IMR-90 (cell line): Measurements from ENCODE around the gene GOLGA8H. TPM values are rescaled to one million over a fixed set of nuclear protein-coding genes. Genes with fewer than 3 reads are reported as not detected.

Experiments used
- ATAC-seq: fragments of 200-7000 bp; cut with Tn5 transposase; 2 replicates; pipeline ENCODE4 v1.9.1; 2020; ENCODE audit warnings: low read depth, mild to moderate bottlenecking, moderate library complexity
- BruUV-seq: library from RNA; stranded (reverse); fragments of 400-500 nt; replicated peaks from 2 replicates; lab custom pipeline; 2021; lab: Mats Ljungman, UMichigan
- CTCF ChIA-PET: fragments of 300-600 bp; formaldehyde crosslinking; extraction: SDS; loops from one replicate; lab custom pipeline; 2021; ENCODE audit warnings: antibody characterized with exemption; lab: Yijun Ruan, JAX
- POLR2A ChIA-PET: fragments of 300-600 bp; sonication (Branson Sonifier 250); formaldehyde crosslinking; loops from one replicate; lab custom pipeline; 2022; ENCODE audit warnings: antibody characterized with exemption; ENCODE audit not compliant: unreplicated experiment; lab: Charles Lee
- DNase-seq: peaks from one replicate; pipeline ENCODE4 v3.0.0; 2013
- H2AFZ ChIP-seq: replicated peaks from 2 replicates; pipeline ENCODE3; 2013; ENCODE audit warnings: low read length, mild to moderate bottlenecking; ENCODE audit not compliant: poor library complexity
- H2AK5ac ChIP-seq: 2 replicates; pipeline ENCODE4 v1.6.1; 2013; ENCODE audit warnings: low read depth, low read length, inconsistent platforms
- H2AK9ac ChIP-seq: replicated peaks from 2 replicates; pipeline ENCODE3; 2013; ENCODE audit warnings: mild to moderate bottlenecking, low read depth, low read length, moderate library complexity; ENCODE audit not compliant: poor library complexity
- H2BK120ac ChIP-seq: 2 replicates; pipeline ENCODE4 v1.6.1; 2013; ENCODE audit warnings: low read depth, low read length, inconsistent platforms
- H2BK15ac ChIP-seq: 3 replicates; pipeline ENCODE4 v1.6.1; 2013; ENCODE audit warnings: low read depth, low read length, inconsistent platforms
- H2BK20ac ChIP-seq: 2 replicates; pipeline ENCODE4 v1.6.1; 2013; ENCODE audit warnings: low read depth, mild to moderate bottlenecking, inconsistent platforms, low read length, moderate library complexity
- H2BK5ac ChIP-seq: 2 replicates; pipeline ENCODE4 v1.6.1; 2013; ENCODE audit warnings: mild to moderate bottlenecking, low read depth, low read length, inconsistent platforms; ENCODE audit not compliant: poor library complexity, severe bottlenecking
- H3K14ac ChIP-seq: replicated peaks from 2 replicates; pipeline ENCODE4 v1.6.1; 2013; ENCODE audit warnings: low read depth, low read length, inconsistent platforms
- H3K18ac ChIP-seq: 2 replicates; pipeline ENCODE4 v1.6.1; 2013; ENCODE audit warnings: low read depth, low read length, control low read depth
- H3K23ac ChIP-seq: 2 replicates; pipeline ENCODE4 v1.6.1; 2013; ENCODE audit warnings: low read depth, low read length, inconsistent platforms
- H3K27ac ChIP-seq: 2 replicates; pipeline ENCODE4 v1.5.1; 2013; ENCODE audit warnings: mild to moderate bottlenecking, control low read depth, low read length; ENCODE audit not compliant: insufficient read depth
- H3K27me3 ChIP-seq: 2 replicates; pipeline ENCODE4 v1.6.1; 2013; ENCODE audit warnings: low read length; ENCODE audit not compliant: control insufficient read depth, insufficient read depth
- H3K36me3 ChIP-seq: 2 replicates; pipeline ENCODE4 v1.6.1; 2013; ENCODE audit warnings: low read length, mixed read lengths; ENCODE audit not compliant: control insufficient read depth, insufficient read depth
- H3K4ac ChIP-seq: 2 replicates; pipeline ENCODE4 v1.6.1; 2013; ENCODE audit warnings: low read depth, low read length, inconsistent platforms
- H3K4me1 ChIP-seq: 2 replicates; pipeline ENCODE4 v1.6.1; 2013; ENCODE audit warnings: low read length, mixed read lengths; ENCODE audit not compliant: control insufficient read depth, insufficient read depth
- H3K4me2 ChIP-seq: 2 replicates; pipeline ENCODE4 v1.6.1; 2013; ENCODE audit warnings: low read depth, mild to moderate bottlenecking, control low read depth, low read length, moderate library complexity
- H3K4me3 ChIP-seq: 2 replicates; pipeline ENCODE4 v1.5.1; 2013; ENCODE audit warnings: low read depth, mild to moderate bottlenecking, control low read depth, low read length, moderate library complexity; ENCODE audit not compliant: insufficient read depth
- H3K56ac ChIP-seq: 2 replicates; pipeline ENCODE4 v1.6.1; 2013; ENCODE audit warnings: low read length, inconsistent platforms; ENCODE audit not compliant: insufficient read depth; ENCODE audit errors: extremely low read depth
- H3K79me1 ChIP-seq, 2 experiments: 2 replicates each; pipeline ENCODE4 v1.6.1; 2013; ENCODE audit warnings: low read length in 2 of 2, inconsistent platforms in 1 of 2, low read depth in 1 of 2
- H3K9ac ChIP-seq: 2 replicates; pipeline ENCODE4 v1.6.1; 2013; ENCODE audit warnings: low read depth, low read length, control low read depth
- H3K9me1 ChIP-seq: 2 replicates; pipeline ENCODE4 v1.6.1; 2013; ENCODE audit warnings: low read length, inconsistent platforms; ENCODE audit not compliant: insufficient read depth
- H3K9me3 ChIP-seq: 2 replicates; pipeline ENCODE4 v1.6.1; 2013; ENCODE audit warnings: low read length; ENCODE audit not compliant: control insufficient read depth, insufficient read depth
- H4K20me1 ChIP-seq: 2 replicates; pipeline ENCODE4 v1.6.1; 2013; ENCODE audit warnings: low read length, inconsistent platforms; ENCODE audit not compliant: insufficient read depth
- H4K5ac ChIP-seq: 2 replicates; pipeline ENCODE4 v1.6.1; 2013; ENCODE audit warnings: mild to moderate bottlenecking, low read depth, low read length, control low read depth
- H4K8ac ChIP-seq, 2 experiments: 2 replicates each; pipeline ENCODE4 v1.6.1; 2013; ENCODE audit warnings: low read depth in 2 of 2, low read length in 2 of 2, control low read depth in 1 of 2, inconsistent platforms in 1 of 2
- H4K91ac ChIP-seq: 2 replicates; pipeline ENCODE4 v1.6.1; 2013; ENCODE audit warnings: low read depth, low read length, inconsistent platforms; ENCODE audit not compliant: insufficient read depth
- CEBPB ChIP-seq: IDR thresholded peaks from 2 replicates; pipeline ENCODE4 v1.6.1; 2012; ENCODE audit warnings: low read depth, low read length, improper control_type of control experiment
- FOS ChIP-seq: fragments of 150-350 bp; IDR thresholded peaks from 2 replicates; pipeline ENCODE4 v1.6.1; 2016; ENCODE audit warnings: low read depth, low read length
- MAFK ChIP-seq: IDR thresholded peaks from 2 replicates; pipeline ENCODE4 v1.6.1; 2012; ENCODE audit warnings: low read depth, low read length, improper control_type of control experiment
- MXI1 ChIP-seq: IDR thresholded peaks from 2 replicates; pipeline ENCODE4 v1.6.1; 2012; ENCODE audit warnings: low read depth, mild to moderate bottlenecking, low read length, moderate library complexity, borderline replicate concordance
- NFE2L2 ChIP-seq: fragments of 150-350 bp; IDR thresholded peaks from 2 replicates; pipeline ENCODE4 v1.6.1; 2016; ENCODE audit warnings: low read depth, mild to moderate bottlenecking, low read length
- SMC3 ChIP-seq: fragments of 150-350 bp; IDR thresholded peaks from 2 replicates; pipeline ENCODE4 v1.6.1; 2016; ENCODE audit warnings: low read depth, mild to moderate bottlenecking, antibody characterized with exemption, low read length, moderate library complexity
- WGBS, 2 experiments: methylation state at CpG; one replicate each; pipeline versions ENCODE4 v1.1.5 to v1.1.7; 2013; ENCODE audit warnings: missing lambda C conversion rate in 2 of 2; ENCODE audit not compliant: insufficient read length in 1 of 2; ENCODE audit errors: extremely low coverage in 2 of 2; 5-methylcytosine and 5-hydroxymethylcytosine counted together
- dilution Hi-C: fragments of 300-500 bp; cut with HindIII; formaldehyde crosslinking; loops from one replicate; pipeline ENCODE4 v1.14.3; 2018; ENCODE audit warnings: low sequenced_read_pairs; ENCODE audit not compliant: unreplicated experiment
- in situ Hi-C: fragments of 300-500 bp; cut with MboI; formaldehyde crosslinking; loops from 3 replicates; pipeline ENCODE4 v1.14.3; 2019; ENCODE audit warnings: low sequenced_read_pairs, inconsistent platforms, mixed read lengths
- intact Hi-C: fragments of 100-400 bp; cut with micrococcal nuclease; formaldehyde crosslinking; loops from 2 replicates; pipeline ENCODE4 v1.10.0; 2022
- polyA plus RNA-seq, 3 experiments: library from polyadenylated mRNA; depleted of rRNA; stranded (reverse); fragments of >200 nt; gene quantifications; 2 replicates each; pipeline ENCODE4 v1.2.3, GENCODE V29; 2012; ENCODE audit warnings: low replicate concordance in 1 of 3
- total RNA-seq: library from RNA; depleted of rRNA; stranded (reverse); fragments of >200 nt; gene quantifications from 2 replicates; pipeline ENCODE4 v1.2.3, GENCODE V29; 2012

Gene GOLGA8H
- total and polyA plus RNA-seq, 2 of the 4 experiments (the other 2 are of a cell fraction), result not detected

DNA sequence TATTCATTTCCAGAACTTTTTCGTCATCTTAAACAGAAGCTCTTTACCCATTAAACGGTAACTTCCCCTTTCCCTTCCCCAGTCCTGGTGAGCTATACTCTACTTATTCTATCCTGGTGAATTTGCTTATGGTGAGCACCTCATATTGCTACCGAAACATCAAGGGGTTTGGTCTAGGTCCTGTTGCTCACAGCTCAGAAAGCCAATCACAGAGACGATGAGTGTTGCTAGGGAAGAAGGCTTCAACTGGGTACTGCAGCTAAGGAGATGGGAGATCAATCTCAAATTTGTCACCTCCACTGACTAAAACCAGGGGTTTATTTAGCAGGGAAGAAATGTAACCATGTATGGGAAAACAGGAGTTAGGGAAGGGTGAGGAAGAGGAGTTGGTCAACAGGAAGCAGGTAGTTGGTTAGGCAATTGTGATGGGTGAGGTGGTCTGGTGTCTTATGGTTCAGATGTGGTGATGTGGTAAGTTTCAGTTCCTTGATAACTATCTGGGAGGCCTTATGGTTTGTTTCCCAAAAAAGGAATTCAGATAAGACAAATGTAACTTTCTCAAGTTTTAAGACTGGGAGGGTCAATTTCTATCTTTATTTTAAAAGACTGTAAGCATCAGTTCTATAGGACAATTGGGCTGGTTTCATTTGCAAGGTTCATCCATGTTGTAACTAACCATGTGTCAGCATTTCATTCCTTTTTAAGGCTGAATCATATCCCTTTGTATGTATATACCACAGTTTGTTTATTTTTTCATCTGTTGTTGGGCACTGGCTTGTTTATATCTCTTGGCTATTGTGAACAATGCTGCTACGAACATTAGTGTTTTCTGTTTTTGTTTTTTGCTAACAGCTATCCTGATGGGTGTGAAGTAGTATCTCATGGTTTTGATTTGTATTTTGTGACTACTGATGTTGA lies 46.4 kb downstream of the GOLGA8H start:
- peak overlapping the region; percentile 80 for H4K5ac ChIP-seq
- H3K79me1 ChIP-seq, result peaks cover 5 to 23% of the 10 kb centered on the region in 2 experiments
- in situ Hi-C loops, result loop anchor here (25.0 kb wide), 1 partner anchor 837 kb away; no protein-coding TSS in a partner anchor
- peak overlapping the region; percentile 65; the same call in 1 of the 2 replicates for H3K27ac ChIP-seq
- peak overlapping the region; percentile 45; the same call in 1 of the 2 replicates for H2BK120ac ChIP-seq
- H3K18ac ChIP-seq, result peak overlapping the region; percentile 50
- no peaks in the 10 kb centered on the region for H3K9me3 ChIP-seq
- peak overlapping the region; percentile 45; the same call in 1 of the 2 replicates for H2AK5ac ChIP-seq
- H2BK15ac ChIP-seq, result 0 out of 3 replicates have a peak overlapping the region, but pooled peaks have one; percentile 15
- peak overlapping the region; percentile 26 for H3K14ac ChIP-seq
- no peaks in the 10 kb centered on the region for H3K27me3 ChIP-seq
- H3K4ac ChIP-seq, result peak overlapping the region; percentile 38; the same call in 1 of the 2 replicates
- DNase-seq (peak; percentile 80), ATAC-seq (no peak; the same call in 1 of the 2 replicates)
- peaks cover 5% of the 10 kb centered on the region for H3K9me1 ChIP-seq
- TF ChIP-seq NFE2L2, result peak; percentile 64
- 0 out of 2 replicates have a peak, but pooled peaks have one; percentile 35 for TF ChIP-seq FOS
- TF ChIP-seq MXI1, result no peak
- TF ChIP-seq SMC3, result no peak
- TF ChIP-seq MAFK, result peak; percentile 81
- TF ChIP-seq CEBPB, result 0 out of 2 replicates have a peak, but pooled peaks have one; percentile 26
- H2BK5ac ChIP-seq, result peak overlapping the region; percentile 31
- BruUV-seq, result no TSS peak
- peaks cover 3% of the 10 kb centered on the region; the same call in 1 of the 2 replicates for H3K36me3 ChIP-seq
- H3K4me1 ChIP-seq, result peaks cover 5% of the 10 kb centered on the region
- no peak overlapping the region for H3K4me3 ChIP-seq
- dilution Hi-C loops, result no loop called here
- no peak overlapping the region for H3K56ac ChIP-seq
- H4K20me1 ChIP-seq, result no peaks in the 10 kb centered on the region
- peak overlapping the region; percentile 32; the same call in 1 of the 2 replicates for H2BK20ac ChIP-seq
- WGBS, 2 experiments, result no CpG with 5 or more reads among the region's 5 CpGs
- intact Hi-C loops, result no loop called here
- no peak overlapping the region for H3K9ac ChIP-seq
- H4K91ac ChIP-seq, result peak overlapping the region; percentile 29; the same call in 1 of the 2 replicates
- H3K4me2 ChIP-seq, result peak overlapping the region; percentile 69
- no peak overlapping the region for H2AK9ac ChIP-seq
- no peak overlapping the region for H2AFZ ChIP-seq
- ChIA-PET CTCF (interaction anchor here (0.6 kb wide), 1 partner anchor 838 kb away, joined by 4 read pairs; no protein-coding TSS in a partner anchor), POLR2A (no interaction called here)
- H3K23ac ChIP-seq, result no peak overlapping the region
- H4K8ac ChIP-seq, result peak overlapping the region; percentile 49 to 59; a peak in 2 of 4 replicates
